HG02840 (cell line): ENCODE measurements around the gene SCNN1G.
A peak's percentile ranks its signal among the peaks of the same experiment; 100 is the strongest.
"Not testable (repeated sequence)": the region's sequence is repeated elsewhere in the genome, so short reads cannot be mapped to it uniquely, and the experiment has no call there.

ENCODE experiments used
- ATAC-seq: cut with Tn5 transposase; IDR thresholded peaks from one replicate; pipeline ENCODE4 v1.9.1; 2021; ENCODE audit warnings: mild to moderate bottlenecking, moderate library complexity, moderate number of reproducible peaks; ENCODE audit not compliant: unreplicated experiment, low FRiP score

SCNN1G gene

DNA sequence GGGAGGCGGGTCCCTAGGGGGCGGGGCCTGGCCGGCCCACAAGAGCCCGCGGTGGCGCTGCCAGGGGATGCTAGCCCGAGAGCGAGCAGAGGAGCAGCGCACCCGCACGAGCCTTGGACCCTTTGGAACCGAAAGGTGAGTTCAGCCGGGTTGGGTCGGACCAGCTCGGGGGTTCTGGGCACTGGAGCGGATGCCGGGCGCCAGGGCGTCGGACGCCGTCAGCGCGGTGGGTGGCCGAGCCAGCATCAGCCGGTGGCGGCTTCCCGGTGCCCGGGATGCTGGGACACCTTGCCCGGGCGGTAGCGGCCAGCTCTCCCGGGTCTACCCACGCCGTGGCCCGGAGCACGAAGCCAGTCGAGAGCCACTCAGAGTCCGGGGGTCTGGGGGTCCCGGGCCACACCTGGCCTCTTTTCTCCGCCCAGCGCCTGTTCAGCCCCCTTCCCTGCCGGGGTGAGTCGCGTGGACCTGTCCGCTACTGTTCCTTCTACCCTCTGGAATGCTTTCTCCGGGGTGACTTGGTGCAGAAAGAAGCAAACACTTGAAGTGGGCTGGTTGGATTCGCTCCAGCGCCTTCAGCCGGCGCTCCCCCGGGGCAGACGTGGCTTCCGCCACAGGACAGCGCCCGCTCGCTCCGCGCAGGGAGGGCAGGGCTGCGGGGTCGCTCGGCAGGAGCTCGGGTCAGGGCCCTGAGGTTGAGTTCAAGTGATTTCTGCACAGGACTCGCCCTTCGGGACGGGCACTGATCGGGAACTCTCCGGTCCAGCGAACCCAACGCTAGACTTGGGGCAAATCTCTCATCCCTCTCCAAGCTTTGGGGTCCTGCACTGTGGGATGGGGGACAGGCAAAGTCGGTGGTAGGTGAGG, at the start of gene SCNN1G:
Gene SCNN1G (plus strand): TSS at position 67 of the 864 bp plus-strand sequence. CDS start 3,527 bp downstream, outside the sequence.
- peak; percentile 18 for ATAC-seq

DNA sequence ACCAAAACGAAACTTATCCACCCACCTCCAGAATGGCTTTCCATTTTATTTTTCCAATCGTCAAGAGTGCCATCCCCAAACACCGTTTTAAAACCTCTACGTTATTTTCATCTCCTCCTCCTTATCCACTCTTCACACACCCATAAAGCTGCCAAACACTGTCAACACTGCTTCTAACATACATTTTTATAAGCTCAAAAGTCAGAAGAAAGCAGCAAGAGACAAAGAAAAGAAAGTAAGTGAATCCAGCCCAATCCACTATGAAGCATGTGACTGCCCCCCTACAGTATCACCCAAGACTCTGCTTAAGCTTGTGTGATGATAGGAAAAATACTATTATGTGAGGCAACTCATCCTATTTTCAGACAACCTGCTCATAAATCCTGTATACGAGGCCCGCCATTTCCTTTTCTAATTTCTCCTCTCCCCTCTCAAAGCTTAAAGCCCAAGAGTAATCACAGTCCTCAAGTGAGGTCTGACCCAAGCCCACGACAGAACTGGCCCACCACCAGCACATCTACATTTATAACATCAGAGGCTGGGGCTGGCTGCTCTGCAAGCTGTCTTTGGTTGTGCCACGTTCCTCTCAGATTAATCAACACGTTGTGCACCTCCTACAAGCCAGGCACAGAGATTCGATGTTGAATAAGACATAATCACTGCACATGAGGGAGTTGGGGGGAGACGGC, 49.6 kb upstream of the SCNN1G start:
- no peak for ATAC-seq

DNA sequence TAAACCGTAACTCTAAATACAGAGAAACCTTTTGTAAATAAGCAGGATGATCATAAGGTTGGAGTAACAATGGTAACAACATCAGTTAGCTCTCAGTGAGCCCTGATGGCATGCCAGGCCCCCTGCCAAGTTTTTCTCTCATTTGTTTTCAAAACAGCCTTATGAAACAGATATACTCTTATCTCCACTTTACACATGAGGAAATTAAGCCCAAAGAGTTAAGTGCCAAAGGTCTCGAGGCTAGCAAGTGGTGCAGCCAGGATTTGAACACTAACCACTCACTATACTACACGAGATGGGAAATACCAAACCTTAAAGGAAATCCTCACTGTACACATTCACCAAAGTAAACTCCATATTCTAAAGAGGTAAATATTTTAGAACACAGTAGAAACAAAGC, 48.3 kb upstream of the SCNN1G start:
- no peak for ATAC-seq

DNA sequence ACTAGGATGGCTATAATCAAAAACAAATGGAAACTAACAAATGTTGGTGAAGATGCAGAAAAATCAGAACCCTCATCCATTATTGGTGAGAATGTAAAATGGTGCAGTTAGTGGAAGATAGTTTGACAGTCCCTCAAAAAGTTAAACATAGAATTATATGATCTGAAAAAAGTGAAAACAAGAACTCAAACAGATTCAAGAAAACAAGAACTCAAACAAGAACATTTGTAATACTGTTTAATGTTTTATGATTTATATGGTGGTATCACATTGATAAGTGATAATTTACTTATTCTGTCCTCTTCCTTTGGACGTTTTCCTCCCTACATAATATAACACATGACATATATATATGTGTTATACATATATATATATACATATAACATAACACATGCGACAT, 45.3 kb upstream of the SCNN1G start:
- no peak for ATAC-seq

GRCh38 chr16:23137818-23138217, 44.7 kb upstream of the SCNN1G start:
- no peak for ATAC-seq

DNA sequence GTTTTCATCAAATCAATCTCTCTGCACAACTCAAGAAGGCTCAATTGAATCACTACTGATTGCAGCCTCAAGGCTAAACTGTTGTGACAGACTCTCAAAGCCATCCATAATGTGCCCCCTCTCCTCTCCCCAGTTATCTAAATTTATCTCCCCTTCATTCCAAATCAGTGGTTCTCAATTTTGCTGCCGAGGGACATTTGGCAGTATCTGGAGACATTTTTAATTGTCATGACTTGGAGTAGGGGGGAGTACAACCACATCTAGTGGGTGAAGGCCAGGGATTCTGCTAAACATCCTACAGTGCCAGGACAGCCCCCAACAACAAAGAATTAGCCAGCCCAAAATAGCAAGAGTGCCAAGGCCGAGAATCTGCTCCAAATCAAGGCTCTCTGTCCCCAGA, 42.4 kb upstream of the SCNN1G start:
- no peak for ATAC-seq

DNA sequence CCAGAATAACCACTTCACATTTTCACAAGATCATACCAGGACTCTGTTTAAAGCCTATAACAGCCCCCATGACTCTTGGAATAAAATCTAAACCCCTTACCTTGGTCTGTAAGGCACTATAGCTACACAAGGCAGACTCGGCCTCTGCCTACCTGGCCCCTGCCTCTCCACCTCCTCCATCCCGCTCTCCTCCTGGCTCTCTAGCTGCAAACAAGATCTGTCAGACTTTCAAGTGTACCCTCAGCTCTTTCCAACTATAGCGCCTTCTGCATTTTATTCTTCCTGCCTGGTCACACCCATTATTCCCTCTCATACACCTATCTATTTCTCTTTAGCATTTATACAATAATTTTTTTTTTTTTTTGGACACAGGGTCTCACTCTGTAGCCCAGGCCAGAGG, 41.5 kb upstream of the SCNN1G start:
- ATAC-seq: no peak

DNA sequence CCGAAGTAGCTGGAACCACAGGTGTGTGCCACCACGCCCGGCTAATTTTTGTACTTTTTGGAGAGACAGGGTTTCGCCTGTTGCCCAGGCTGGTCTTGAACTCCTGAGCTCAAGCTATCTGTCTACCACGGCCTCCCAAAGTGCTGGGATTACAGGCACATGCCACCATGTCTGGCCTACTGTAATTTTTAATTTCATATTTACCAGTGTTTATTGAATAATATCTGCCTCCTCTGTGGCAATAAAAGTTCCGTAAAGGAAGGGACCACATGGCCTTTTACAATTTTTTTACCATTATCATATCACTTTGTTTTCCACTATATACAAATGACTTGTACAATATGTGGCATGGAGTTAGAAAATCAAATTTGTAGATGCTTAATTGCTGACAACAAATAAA, 41.0 kb upstream of the SCNN1G start:
- ATAC-seq: no peak

GRCh38 chr16:23141959-23142740, 40.4 kb upstream of the SCNN1G start:
- ATAC-seq: no peak

- no peak for ATAC-seq
These were observed 39.2 kb upstream of the SCNN1G start for GRCh38 chr16:23143391-23143790.

- not testable (repeated sequence) for ATAC-seq
These were observed 38.2 kb upstream of the SCNN1G start for GRCh38 chr16:23144393-23144792.

GRCh38 chr16:23145186-23145585, 37.4 kb upstream of the SCNN1G start:
- no peak for ATAC-seq

DNA sequence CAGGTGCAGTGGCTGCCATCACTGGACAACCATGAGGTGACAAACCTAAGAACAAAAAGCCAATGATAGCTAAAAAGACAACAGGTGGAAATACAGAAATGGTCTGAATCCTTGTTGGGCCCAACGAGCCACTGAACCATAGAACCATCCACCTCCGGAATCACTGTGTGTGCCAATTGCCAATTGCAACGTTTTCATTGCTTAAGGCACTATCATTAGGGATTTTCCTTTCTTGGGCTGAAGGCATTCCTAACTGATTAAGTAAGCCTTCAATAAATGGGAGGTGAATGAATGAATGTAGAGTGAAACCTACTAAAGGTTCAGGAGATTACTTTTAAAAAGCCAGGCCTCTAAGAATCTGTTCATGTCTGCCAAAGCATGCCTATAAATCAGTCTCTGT, 36.9 kb upstream of the SCNN1G start:
- ATAC-seq: no peak

DNA sequence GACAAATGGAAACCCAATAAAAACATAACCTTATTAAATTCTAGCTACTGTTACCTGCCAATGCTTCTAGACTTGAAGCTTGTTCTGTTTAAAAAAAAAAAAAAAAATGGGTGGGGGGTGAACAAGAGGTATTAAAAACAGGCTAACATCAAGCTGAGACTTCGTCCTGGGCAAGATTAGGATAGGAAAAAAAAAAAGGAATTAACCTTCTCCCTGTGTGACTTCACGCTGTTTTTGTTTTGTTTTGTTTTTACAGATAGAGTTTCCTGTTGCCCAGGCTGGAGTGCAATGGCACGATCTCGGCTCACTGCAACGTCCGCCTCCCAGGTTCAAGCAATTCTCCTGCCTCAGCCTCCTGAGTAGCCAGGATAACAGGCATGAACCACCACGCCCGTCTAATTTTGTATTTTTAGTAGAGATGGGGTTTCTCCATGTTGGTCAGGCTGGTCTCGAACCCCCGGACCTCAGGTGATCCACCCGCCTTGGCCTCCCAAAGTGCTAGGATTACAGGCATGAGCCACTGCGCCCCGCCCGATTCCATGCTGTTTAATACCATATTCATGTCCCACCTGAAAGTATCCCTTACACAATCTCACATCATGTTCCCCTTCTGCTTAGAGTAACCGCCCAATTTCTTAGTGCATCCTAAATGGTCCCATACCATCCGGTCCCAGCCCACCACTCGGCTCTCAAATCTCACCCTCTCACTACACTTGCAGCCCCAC, 35.5 kb upstream of the SCNN1G start:
- ATAC-seq: no peak

DNA sequence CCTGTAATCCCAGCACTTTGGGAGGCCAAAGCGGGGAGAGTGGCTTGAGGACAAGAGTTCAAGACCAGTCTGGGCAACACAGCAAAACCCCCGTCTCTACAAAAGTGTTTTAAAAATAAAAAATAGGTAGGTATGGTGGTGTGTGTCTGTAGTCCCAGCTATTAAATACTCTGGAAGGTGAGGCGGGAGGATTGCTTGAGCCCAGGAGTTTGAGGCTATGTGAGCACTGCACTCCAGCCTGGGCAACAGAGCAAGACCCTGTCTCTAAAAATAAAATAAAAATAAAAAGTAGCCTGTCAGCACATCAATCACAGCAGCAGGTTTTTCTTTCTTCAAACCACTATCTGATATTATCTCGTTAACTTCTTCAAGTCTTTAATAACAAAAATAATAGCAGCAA, 34.9 kb upstream of the SCNN1G start:
- no peak for ATAC-seq

- no peak for ATAC-seq
These were observed 34.4 kb upstream of the SCNN1G start for GRCh38 chr16:23148166-23148512.

- ATAC-seq: peak; percentile 41
These were observed 33.9 kb upstream of the SCNN1G start for GRCh38 chr16:23148513-23149266.

DNA sequence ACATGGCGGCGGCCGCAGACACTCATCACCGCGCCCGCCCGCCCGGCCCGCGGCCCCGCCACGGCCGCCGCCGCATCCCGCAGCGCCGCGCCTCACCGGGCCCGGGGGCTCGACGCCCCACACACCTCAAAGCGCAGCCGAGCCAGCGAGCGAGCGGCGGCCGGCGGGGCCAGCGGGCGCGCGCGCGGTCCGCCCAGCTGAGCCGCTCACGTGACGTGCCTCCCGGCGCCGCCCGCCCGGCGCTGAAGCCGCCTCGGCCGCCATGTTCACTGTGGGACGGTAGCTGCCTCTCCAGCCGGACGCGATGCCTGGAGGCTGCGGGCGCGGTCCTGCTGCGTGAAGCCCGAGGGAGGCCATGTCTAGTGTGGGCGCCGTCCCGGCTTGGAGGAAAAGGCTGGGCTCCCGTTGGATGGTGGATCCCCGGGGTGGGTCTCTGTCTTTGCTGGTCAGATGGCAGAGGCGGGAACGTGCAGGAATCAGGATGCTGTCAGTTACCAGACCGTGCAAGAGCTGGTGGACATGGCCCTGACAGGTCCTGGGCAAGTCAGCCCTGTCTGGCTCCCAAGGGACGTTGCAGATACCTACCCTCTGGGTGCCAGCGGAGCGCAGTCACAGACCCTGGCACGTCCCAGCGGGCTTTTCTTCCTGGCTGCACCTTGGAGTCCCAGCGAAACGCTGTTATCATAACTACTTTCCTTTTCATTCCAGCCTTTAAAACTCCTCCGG, 33.1 kb upstream of the SCNN1G start, which contains the start of gene USP31:
Gene USP31 (minus strand): TSS at position 186 of the 726 bp plus-strand sequence. CDS start 182 bp downstream, at position 4.
- peak; percentile 96 for ATAC-seq

GRCh38 chr16:23149993-23150364, 32.6 kb upstream of the SCNN1G start:
- ATAC-seq: no peak
